ENCODE measurements around the gene BPIFB1.

Gene BPIFB1

GRCh38 chr20:33249456-33249855 lies 33.6 kb upstream of the BPIFB1 start:
- Histone ChIP-seq H3K9me3 (ENCODE audit: control insufficient read depth in 2 of 2, low read length in 2 of 2) (no peaks in the 10 kb centered on the region), H3K27me3 (ENCODE audit: control insufficient read depth in 1 of 2, insufficient read depth in 2 of 2, low read length in 2 of 2) (no peaks in the 10 kb centered on the region), H3K4me1 (ENCODE audit: control insufficient read depth, insufficient read depth, low read length) (no peaks in the 10 kb centered on the region), H3K9ac (ENCODE audit: low read length in 2 of 2) (no peak overlapping the region), H3K27ac (ENCODE audit: low read length) (no peak overlapping the region), H3K4me3 (ENCODE audit: low read length in 2 of 2) (no peak overlapping the region), H3K36me3 (ENCODE audit: control insufficient read depth in 2 of 2, insufficient read depth in 2 of 2, low read length in 2 of 2) (no peaks in the 10 kb centered on the region)

DNA sequence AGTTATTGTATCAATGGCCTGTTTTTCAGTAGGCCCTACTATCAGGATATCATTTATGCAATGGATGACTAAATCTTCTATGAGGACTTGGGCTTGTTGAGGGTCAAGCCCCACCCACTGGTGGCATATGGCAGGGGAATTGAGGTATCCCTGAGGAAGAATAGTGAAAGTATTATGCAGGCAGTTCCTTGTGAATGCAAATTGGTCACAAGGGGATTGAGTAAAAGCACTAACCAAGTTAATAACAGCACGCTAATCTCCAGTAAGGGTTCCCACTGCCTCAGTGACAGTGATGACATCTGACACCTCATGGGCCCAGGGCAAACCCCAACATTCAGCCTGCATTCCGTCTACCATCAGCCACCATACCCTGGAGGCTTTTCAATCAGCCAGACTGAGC lies 32.3 kb upstream of the BPIFB1 start:
- Histone ChIP-seq H3K4me1 (ENCODE audit: control insufficient read depth, insufficient read depth, low read length) (no peaks in the 10 kb centered on the region), H3K36me3 (ENCODE audit: control insufficient read depth in 2 of 2, insufficient read depth in 2 of 2, low read length in 2 of 2) (no peaks in the 10 kb centered on the region), H3K27me3 (ENCODE audit: control insufficient read depth in 1 of 2, insufficient read depth in 2 of 2, low read length in 2 of 2) (no peaks in the 10 kb centered on the region), H3K9me3 (ENCODE audit: control insufficient read depth in 2 of 2, low read length in 2 of 2) (no peaks in the 10 kb centered on the region), H3K4me3 (ENCODE audit: low read length in 2 of 2) (no peak overlapping the region), H3K9ac (ENCODE audit: low read length in 2 of 2) (no peak overlapping the region), H3K27ac (ENCODE audit: low read length) (no peak overlapping the region)

- Histone ChIP-seq H3K4me3 (ENCODE audit: low read length in 2 of 2) (no peak overlapping the region), H3K27me3 (ENCODE audit: control insufficient read depth in 1 of 2, insufficient read depth in 2 of 2, low read length in 2 of 2) (no peaks in the 10 kb centered on the region), H3K27ac (ENCODE audit: low read length) (no peak overlapping the region), H3K9ac (ENCODE audit: low read length in 2 of 2) (no peak overlapping the region), H3K36me3 (ENCODE audit: control insufficient read depth in 2 of 2, insufficient read depth in 2 of 2, low read length in 2 of 2) (no peaks in the 10 kb centered on the region), H3K4me1 (ENCODE audit: control insufficient read depth, insufficient read depth, low read length) (no peaks in the 10 kb centered on the region), H3K9me3 (ENCODE audit: control insufficient read depth in 2 of 2, low read length in 2 of 2) (no peaks in the 10 kb centered on the region)
Observed at GRCh38 chr20:33251496-33251895, 31.5 kb upstream of the BPIFB1 start.

DNA sequence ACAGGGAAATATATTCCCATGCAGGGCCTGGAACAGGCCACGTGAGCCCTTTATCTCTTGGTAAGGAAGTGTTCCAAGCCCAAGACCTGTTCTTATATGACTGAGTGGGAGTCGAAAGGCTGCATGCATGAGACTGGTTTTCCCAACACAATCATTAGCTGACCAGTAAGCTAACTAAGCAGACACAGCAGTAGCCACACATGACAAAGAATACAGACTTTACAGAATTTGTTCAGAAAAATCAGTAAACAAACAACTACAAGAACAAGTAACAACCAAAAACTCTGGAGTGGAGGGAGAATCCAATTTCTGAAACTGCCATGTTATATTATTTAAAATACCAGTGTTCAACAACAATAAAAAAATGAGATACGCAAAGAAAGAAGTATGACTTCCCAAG lies 30.6 kb upstream of the BPIFB1 start:
- Histone ChIP-seq H3K36me3 (ENCODE audit: control insufficient read depth in 2 of 2, insufficient read depth in 2 of 2, low read length in 2 of 2) (no peaks in the 10 kb centered on the region), H3K4me1 (ENCODE audit: control insufficient read depth, insufficient read depth, low read length) (no peaks in the 10 kb centered on the region), H3K27ac (ENCODE audit: low read length) (no peak overlapping the region), H3K9me3 (ENCODE audit: control insufficient read depth in 2 of 2, low read length in 2 of 2) (no peaks in the 10 kb centered on the region), H3K9ac (ENCODE audit: low read length in 2 of 2) (no peak overlapping the region), H3K27me3 (ENCODE audit: control insufficient read depth in 1 of 2, insufficient read depth in 2 of 2, low read length in 2 of 2) (no peaks in the 10 kb centered on the region), H3K4me3 (ENCODE audit: low read length in 2 of 2) (no peak overlapping the region)

GRCh38 chr20:33255005-33255404 lies 28.0 kb upstream of the BPIFB1 start:
- Histone ChIP-seq H3K27me3 (ENCODE audit: control insufficient read depth in 1 of 2, insufficient read depth in 2 of 2, low read length in 2 of 2) (no peaks in the 10 kb centered on the region), H3K4me1 (ENCODE audit: control insufficient read depth, insufficient read depth, low read length) (no peaks in the 10 kb centered on the region), H3K9ac (ENCODE audit: low read length in 2 of 2) (no peak overlapping the region)

GRCh38 chr20:33257237-33257636 lies 25.8 kb upstream of the BPIFB1 start:
- peaks cover 0 to 7% of the 10 kb centered on the region in 2 donors for H3K9me3 ChIP-seq (ENCODE audit: control insufficient read depth in 2 of 2, low read length in 2 of 2)
- no peaks in the 10 kb centered on the region for H3K27me3 ChIP-seq (ENCODE audit: control insufficient read depth in 1 of 2, insufficient read depth in 2 of 2, low read length in 2 of 2)
- no peaks in the 10 kb centered on the region for H3K4me1 ChIP-seq (ENCODE audit: control insufficient read depth, insufficient read depth, low read length)
- no peaks in the 10 kb centered on the region for H3K36me3 ChIP-seq (ENCODE audit: control insufficient read depth in 2 of 2, insufficient read depth in 2 of 2, low read length in 2 of 2)
- no peak overlapping the region for H3K9ac ChIP-seq (ENCODE audit: low read length in 2 of 2)
- H3K4me3 ChIP-seq (ENCODE audit: low read length in 2 of 2), result no peak overlapping the region
- no peak overlapping the region for H3K27ac ChIP-seq (ENCODE audit: low read length)

More at GRCh38 chr20:33255005-33255404, 28.0 kb upstream of the BPIFB1 start:
- Histone ChIP-seq H3K27ac (ENCODE audit: low read length) (no peak overlapping the region), H3K4me3 (ENCODE audit: low read length in 2 of 2) (no peak overlapping the region), H3K9me3 (ENCODE audit: control insufficient read depth in 2 of 2, low read length in 2 of 2) (no peaks in the 10 kb centered on the region), H3K36me3 (ENCODE audit: control insufficient read depth in 2 of 2, insufficient read depth in 2 of 2, low read length in 2 of 2) (no peaks in the 10 kb centered on the region)

DNA sequence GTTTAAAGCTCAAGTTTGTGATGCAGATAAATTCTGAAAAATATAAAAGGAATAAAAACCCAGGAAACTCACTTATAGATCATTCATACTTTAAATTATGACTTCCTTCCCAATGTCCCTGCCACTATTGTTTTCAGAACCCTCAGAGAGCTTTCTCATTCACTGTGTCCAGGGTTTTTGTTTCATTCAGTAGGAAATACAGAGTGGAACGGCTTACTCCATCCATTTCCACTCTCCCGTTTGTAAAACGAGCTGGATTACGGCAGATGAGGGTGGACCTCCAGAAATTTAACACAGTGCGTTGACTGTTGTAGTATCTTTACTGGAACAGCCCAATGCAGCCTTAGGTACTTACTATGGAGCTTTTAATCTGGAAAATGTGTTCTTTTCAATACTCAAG lies 23.6 kb upstream of the BPIFB1 start:
- H3K27ac ChIP-seq (ENCODE audit: low read length), result no peak overlapping the region
- H3K36me3 ChIP-seq (ENCODE audit: control insufficient read depth in 2 of 2, insufficient read depth in 2 of 2, low read length in 2 of 2), result no peaks in the 10 kb centered on the region
- no peak overlapping the region for H3K4me3 ChIP-seq (ENCODE audit: low read length in 2 of 2)
- H3K4me1 ChIP-seq (ENCODE audit: control insufficient read depth, insufficient read depth, low read length), result no peaks in the 10 kb centered on the region
- H3K27me3 ChIP-seq (ENCODE audit: control insufficient read depth in 1 of 2, insufficient read depth in 2 of 2, low read length in 2 of 2), result peaks cover 0 to 5% of the 10 kb centered on the region in 2 donors
- peaks cover 0 to 10% of the 10 kb centered on the region in 2 donors for H3K9me3 ChIP-seq (ENCODE audit: control insufficient read depth in 2 of 2, low read length in 2 of 2)
- no peak overlapping the region for H3K9ac ChIP-seq (ENCODE audit: low read length in 2 of 2)

- H3K27me3 ChIP-seq (ENCODE audit: control insufficient read depth in 1 of 2, insufficient read depth in 2 of 2, low read length in 2 of 2), result peaks cover 4 to 16% of the 10 kb centered on the region in 2 donors
- H3K9ac ChIP-seq (ENCODE audit: low read length in 2 of 2), result no peak overlapping the region
- H3K4me1 ChIP-seq (ENCODE audit: control insufficient read depth, insufficient read depth, low read length), result no peaks in the 10 kb centered on the region
- no peak overlapping the region for H3K27ac ChIP-seq (ENCODE audit: low read length)
- no peaks in the 10 kb centered on the region for H3K36me3 ChIP-seq (ENCODE audit: control insufficient read depth in 2 of 2, insufficient read depth in 2 of 2, low read length in 2 of 2)
- peaks cover 0 to 10% of the 10 kb centered on the region in 2 donors for H3K9me3 ChIP-seq (ENCODE audit: control insufficient read depth in 2 of 2, low read length in 2 of 2)
- H3K4me3 ChIP-seq (ENCODE audit: low read length in 2 of 2), result no peak overlapping the region
Observed at GRCh38 chr20:33261465-33261864, 21.5 kb upstream of the BPIFB1 start.

GRCh38 chr20:33262658-33263065 lies 20.4 kb upstream of the BPIFB1 start:
- Histone ChIP-seq H3K4me3 (ENCODE audit: low read length in 2 of 2) (no peak overlapping the region), H3K27me3 (ENCODE audit: control insufficient read depth in 1 of 2, insufficient read depth in 2 of 2, low read length in 2 of 2) (peaks cover 4 to 16% of the 10 kb centered on the region in 2 donors), H3K4me1 (ENCODE audit: control insufficient read depth, insufficient read depth, low read length) (no peaks in the 10 kb centered on the region), H3K36me3 (ENCODE audit: control insufficient read depth in 2 of 2, insufficient read depth in 2 of 2, low read length in 2 of 2) (no peaks in the 10 kb centered on the region), H3K27ac (ENCODE audit: low read length) (no peak overlapping the region), H3K9ac (ENCODE audit: low read length in 2 of 2) (no peak overlapping the region), H3K9me3 (ENCODE audit: control insufficient read depth in 2 of 2, low read length in 2 of 2) (peaks cover 0 to 10% of the 10 kb centered on the region in 2 donors)

- H3K9me3 ChIP-seq (ENCODE audit: control insufficient read depth in 2 of 2, low read length in 2 of 2), result peaks cover 0 to 10% of the 10 kb centered on the region in 2 donors
- H3K27me3 ChIP-seq (ENCODE audit: control insufficient read depth in 1 of 2, insufficient read depth in 2 of 2, low read length in 2 of 2), result peaks cover 4 to 18% of the 10 kb centered on the region in 2 donors
- H3K4me3 ChIP-seq (ENCODE audit: low read length in 2 of 2), result no peak overlapping the region
- no peak overlapping the region for H3K27ac ChIP-seq (ENCODE audit: low read length)
- no peaks in the 10 kb centered on the region for H3K4me1 ChIP-seq (ENCODE audit: control insufficient read depth, insufficient read depth, low read length)
- no peak overlapping the region for H3K9ac ChIP-seq (ENCODE audit: low read length in 2 of 2)
- no peaks in the 10 kb centered on the region for H3K36me3 ChIP-seq (ENCODE audit: control insufficient read depth in 2 of 2, insufficient read depth in 2 of 2, low read length in 2 of 2)
Observed at GRCh38 chr20:33263784-33264183, 19.2 kb upstream of the BPIFB1 start.

GRCh38 chr20:33267701-33268100 lies 15.3 kb upstream of the BPIFB1 start:
- no peak overlapping the region for H3K9ac ChIP-seq (ENCODE audit: low read length in 2 of 2)
- H3K27ac ChIP-seq (ENCODE audit: low read length), result no peak overlapping the region
- peaks cover 4 to 25% of the 10 kb centered on the region in 2 donors for H3K27me3 ChIP-seq (ENCODE audit: control insufficient read depth in 1 of 2, insufficient read depth in 2 of 2, low read length in 2 of 2)
- H3K36me3 ChIP-seq (ENCODE audit: control insufficient read depth in 2 of 2, insufficient read depth in 2 of 2, low read length in 2 of 2), result no peaks in the 10 kb centered on the region
- peaks cover 0 to 3% of the 10 kb centered on the region in 2 donors for H3K9me3 ChIP-seq (ENCODE audit: control insufficient read depth in 2 of 2, low read length in 2 of 2)
- no peaks in the 10 kb centered on the region for H3K4me1 ChIP-seq (ENCODE audit: control insufficient read depth, insufficient read depth, low read length)
- H3K4me3 ChIP-seq (ENCODE audit: low read length in 2 of 2), result no peak overlapping the region

Measured in stomach smooth muscle (tissue), 2 donors.